ENCODE results near the gene GRAMD1B.
"Not testable (repeated sequence)": the region's sequence is repeated elsewhere in the genome, so short reads cannot be mapped to it uniquely, and the experiment has no call there.

GRAMD1B gene

DNA sequence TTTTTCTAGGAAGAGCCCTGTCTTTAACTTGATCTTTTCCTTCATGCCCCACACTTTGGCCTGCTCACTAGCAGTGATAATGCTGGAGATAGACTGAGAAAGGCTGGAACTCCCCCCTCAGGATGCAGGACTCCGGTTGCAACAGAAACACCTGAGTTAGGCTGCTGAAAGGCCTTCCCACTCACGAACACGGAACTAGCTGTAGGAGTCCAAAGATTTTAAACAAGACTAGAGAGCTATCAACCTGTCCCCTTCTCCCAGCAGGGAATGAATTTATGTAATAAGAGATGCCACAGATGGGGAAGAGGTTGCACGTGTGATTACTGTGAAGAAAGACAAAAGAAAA is 211.4 kb downstream of the GRAMD1B start:
- DNase-seq (ENCODE audit: low read depth): no peak

DNA sequence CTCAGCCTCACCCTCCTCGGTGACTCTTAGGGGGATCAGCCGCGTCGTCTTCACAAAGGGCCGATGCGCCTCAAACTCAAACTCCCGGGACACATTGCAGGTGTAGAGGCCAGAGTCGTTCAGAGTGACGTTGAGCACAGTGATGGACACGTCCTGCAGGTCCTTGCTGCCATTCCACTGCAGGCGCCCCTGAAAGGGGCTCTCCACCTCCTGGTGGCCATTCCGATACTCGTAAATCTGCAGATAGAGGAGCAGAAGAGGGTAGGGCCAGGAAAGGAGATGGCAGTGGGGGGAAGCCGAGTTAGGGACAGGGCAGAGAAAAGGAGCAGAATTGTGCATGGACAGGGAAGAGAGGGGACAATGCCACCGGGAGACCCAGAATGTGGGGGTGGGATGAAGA is 212.4 kb downstream of the GRAMD1B start:
- DNase-seq (ENCODE audit: low read depth): no peak

DNA sequence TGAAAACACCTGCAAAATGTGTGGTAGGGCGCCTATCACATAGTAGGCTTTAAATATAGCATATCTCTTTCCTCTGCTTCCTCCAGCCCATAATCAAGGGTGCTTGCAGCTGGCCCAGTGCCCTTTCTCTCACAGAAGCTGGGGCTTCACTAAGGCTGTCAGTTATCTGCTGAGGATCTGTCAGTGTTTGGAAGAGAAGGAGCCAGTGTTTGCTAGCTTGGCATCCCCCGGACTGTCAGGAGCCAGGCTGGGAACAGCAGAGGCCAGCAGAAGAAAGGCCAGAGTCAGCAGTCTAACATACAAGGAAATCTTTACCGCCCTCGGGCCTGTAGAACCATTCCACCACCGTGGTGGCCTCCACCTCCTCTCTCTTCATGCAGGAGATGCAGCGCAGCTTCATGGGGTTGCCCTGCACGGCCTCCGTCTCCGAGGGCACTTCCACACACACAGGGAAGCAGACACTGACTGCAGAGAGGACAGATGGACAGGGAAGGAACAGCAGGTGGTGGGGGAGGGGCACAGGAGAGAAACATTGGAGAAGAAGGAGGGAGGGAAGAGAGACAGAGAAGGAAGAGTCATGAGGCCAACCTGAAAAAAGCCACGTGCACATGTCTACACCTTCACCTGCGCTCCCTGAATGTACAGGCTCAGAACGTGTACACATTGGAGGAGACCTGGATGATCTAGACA is 215.4 kb downstream of the GRAMD1B start:
- DNase-seq (ENCODE audit: low read depth): no peak

DNA sequence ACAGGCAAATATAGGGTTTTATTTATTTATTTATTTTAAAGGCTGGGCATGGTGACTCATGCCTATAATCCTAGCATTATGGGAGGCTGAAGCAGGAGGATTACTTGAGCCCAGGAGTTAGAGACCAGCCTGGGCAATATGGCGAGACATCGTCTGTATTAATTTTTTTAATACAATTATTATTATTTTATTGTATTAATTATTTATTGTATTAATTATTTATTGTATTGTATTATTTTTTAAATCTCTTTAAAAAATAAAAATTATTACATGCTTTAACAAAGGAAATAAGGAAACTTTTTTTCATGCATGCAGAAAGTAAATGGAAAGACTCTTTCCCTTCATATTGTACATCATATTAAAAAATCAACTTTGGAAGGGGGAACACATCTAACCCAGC is 220.8 kb downstream of the GRAMD1B start:
- DNase-seq (ENCODE audit: low read depth): no peak

DNA sequence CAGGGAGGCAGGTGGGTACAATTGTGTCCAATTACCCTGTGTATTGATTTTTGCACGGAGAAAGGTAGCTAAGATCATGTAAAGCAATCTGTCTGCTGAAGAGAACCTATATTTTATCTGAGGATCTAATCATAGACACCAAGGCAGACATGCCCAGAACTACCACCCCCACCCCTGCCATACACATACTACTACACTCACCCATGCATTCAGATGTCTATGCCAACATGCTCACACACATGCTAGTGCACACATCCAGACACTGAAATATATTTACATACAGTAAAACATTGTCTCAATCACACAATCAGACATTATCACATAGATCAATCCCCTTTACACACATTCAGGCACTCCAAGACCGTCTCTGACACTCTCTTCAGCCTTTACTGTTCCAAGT is 222.5 kb downstream of the GRAMD1B start:
- DNase-seq (ENCODE audit: low read depth): no peak

DNA sequence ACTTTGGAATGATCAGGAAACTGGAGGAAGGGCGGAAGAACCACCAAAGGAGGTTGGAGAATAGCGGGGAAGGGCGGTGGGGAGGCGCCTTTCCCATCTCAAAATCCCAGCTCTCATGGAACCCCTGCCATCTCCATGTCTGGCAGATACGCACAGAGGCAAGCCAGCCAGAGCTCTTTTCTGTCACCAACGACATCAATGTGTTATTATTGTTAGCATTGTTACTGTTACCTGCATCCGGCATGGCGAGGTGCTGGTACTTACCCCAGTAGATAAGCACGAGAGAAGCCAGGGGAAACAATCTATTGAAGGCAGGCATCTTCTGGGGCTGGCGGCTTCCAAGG is 223.4 kb downstream of the GRAMD1B start:
- DNase-seq (ENCODE audit: low read depth): no peak

DNA sequence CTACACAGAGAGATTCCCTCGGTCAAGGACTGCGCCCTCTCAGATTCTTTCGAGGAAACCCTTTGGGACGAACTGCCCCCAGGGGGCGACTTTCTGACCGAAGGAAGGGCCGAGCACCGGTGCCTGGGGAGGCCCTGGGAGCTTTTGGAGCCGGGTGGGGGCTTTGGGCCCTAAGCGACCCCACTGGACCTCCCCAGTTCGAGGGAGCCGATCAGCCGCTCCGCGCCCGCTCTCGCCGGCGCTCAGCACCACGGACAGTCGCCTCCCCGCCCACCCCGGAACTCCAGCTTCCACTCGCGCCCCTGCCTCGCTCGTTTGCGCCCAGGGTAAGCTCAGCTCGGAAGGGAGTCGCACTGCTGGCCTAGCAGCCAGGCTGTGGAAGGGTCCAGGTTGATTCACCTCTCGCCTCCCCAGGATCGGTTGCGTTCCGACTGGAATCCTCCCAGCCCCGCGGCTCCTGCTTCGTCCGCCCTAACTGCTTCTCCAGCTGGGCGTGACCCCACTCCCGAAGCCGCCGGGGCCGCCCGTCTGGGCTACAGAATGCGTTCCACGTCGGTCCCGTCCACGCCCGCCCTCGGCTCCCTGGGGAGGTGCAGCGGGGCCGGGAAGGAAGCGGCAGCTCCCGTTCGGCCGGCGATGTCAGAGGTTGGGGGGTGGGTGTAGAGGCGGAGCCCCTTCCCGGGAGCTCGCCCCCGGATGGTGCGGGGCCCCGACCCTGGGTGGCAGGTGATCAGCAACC is 223.9 kb downstream of the GRAMD1B start:
- no peak for DNase-seq (ENCODE audit: low read depth)

DNA sequence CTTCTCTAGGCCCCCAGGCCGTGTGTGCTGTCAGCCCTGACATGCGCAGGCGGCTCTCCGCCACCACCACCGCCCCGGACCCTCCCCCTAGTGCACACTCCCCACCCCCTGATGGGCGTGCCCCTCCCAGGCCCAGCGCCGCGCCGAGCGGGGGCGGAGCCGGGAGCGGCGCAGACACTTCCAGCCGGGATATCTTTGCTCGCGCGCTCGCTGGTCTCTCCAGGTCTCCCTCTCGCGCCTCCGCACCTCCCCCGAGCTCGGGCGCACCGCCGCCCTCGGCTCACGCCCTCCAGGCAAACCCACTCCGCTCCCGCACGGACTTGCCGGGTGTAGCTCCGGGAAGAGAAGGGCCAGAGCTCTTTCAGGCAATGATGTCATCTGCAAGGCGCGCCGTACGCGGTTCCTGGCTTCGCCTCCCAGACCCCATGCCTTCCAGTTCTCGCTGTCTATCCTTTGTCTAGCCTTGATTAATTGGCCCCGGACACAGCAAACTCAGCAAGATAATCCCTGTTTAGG is 224.6 kb downstream of the GRAMD1B start, which contains the start of gene SCN3B:
TSS of gene SCN3B (minus strand) at position 59 of the 516 bp plus-strand sequence. CDS start 823 bp downstream, outside the sequence.
- no peak for DNase-seq (ENCODE audit: low read depth)

DNA sequence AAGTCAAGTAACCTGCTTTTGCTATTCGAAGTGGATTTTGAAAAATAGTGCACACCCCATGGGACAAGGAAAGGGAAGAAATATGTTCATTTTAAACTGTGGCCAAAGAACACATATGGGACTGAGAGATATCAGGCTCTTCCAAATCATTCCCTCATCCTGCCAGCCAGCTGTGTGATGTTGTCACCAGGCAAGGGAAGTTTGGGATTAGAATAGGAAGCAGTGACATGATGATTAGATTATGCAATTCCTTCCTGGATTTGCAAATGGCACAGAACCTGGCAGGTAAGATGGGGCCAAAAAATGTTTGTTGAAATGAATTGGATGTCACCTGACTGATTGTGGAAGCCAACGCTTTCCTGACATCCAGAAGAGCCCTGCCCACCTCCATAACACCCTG is 229.2 kb downstream of the GRAMD1B start:
- no peak for DNase-seq (ENCODE audit: low read depth)

DNA sequence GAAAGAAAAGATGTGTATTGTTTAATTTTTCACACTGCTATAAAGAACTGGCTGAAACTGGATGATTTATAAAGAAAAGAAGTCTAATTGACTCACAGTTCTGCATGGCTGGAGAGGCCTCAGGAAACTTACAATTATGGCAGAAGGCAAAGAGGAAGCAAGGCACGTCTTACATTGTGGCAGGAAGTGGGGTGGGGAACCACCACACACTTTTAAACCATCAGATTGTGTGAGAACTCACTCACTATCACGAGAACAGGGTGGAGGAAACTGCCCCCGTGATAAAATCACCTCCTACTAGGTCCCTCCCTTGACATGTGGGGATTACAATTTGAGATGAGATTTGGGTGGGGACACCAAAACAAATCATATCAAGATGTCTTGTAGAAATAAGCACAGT is 229.9 kb downstream of the GRAMD1B start:
- not testable (repeated sequence) for DNase-seq (ENCODE audit: low read depth)

DNA sequence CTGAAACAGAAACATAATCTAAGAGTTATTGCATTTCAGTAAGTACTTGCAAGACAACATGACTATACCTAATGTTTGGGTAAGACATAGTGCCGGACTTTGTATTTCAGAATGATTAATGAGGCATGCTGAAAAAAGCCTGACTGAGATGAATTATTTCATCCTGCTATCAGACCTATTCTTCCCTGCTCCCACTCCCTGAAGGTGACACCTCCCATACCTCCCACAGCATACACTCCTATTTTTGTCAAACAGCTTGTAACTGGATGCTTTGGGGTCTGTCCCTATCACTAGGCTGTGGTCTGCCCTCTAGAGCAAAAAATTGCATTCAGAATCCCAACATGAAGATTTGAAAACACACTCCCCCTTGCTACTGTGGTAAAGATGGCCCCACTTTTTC is 235.2 kb downstream of the GRAMD1B start:
- DNase-seq (ENCODE audit: low read depth): no peak

DNA sequence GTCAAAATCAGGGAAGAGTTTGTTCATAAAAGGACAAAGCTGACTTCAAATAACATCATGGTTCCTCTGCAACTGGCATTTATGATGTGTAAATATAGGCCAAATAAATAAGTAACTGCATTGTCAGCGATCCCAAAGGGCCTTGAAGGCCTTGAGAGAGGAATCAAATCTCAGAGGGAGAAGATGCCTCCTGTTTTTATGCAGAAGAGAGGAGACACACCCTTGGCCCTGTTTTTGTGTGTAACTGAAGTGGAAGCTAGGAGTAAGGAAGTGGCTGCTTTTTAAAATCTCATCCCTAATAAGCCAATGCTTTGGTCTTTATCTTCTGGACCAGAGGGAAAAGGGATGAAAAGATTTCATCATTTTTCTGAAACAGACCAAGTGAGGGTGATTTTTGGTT is 240.0 kb downstream of the GRAMD1B start:
- no peak for DNase-seq (ENCODE audit: low read depth)

DNA sequence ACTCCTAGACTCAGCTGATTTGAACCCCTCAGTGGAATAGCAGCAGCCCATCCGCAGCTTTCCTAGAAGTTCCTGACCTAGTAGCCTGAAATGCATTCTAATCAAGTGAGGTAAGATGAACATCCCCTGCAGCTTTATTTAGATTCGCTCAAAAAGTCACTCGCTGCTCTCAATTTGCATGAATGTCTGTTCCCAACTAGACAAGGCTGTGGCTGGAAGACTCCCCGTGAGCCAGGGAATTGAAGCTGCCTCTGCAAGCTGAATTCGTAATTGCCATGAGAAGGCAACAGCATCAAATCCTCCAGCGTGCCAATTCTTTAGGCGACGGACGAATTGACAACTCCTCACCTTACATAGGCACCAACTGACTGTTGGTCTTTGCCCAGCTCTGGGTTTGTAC is 241.5 kb downstream of the GRAMD1B start:
- no peak for DNase-seq (ENCODE audit: low read depth)

DNA sequence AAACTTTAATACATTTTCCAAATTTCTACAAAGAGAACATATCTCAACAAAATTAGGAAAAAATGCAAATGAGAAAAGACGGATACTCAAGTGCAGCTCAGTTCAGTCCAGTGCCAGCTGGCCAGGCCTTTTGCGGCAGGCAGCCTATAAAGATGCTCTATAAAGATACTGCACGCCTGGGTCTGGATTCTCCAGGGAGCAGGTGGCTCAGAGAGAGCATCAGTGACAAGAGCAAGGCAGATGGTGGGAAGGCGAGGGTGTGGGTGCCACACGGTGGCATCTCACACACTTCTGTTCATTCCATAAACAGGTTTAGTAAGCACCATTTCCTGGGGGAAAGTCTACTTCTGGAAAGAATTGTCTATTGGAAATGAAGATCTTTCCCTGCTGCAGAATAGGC is 242.5 kb downstream of the GRAMD1B start:
- DNase-seq (ENCODE audit: low read depth): no peak

DNA sequence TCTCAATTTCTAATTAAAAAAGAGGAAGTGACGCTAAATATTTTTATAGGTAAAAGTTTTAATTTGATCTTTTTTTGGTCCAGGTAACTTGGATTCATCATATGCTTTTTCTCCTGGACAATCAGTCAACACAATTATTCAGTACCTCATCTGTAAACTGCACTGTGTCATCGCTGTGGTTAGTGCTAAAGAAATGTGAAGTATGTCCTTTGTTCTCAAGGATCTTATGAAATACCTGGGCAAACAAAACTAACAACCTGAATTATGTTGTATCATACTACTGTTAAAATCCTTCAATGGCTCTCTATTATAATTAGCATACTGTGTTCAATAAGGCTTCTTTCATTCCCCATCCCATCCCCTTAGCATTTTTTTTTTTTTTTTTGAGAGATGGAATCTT is 244.2 kb downstream of the GRAMD1B start:
- DNase-seq (ENCODE audit: low read depth): no peak

All from activated T-cell treated with anti-CD3 and anti-CD28 coated beads for 24 hours (primary cell).